K562 (cell line): ENCODE measurements around the gene INTS12. TPM values are rescaled to one million over a fixed set of nuclear protein-coding genes. Genes with fewer than 3 reads are reported as not detected.

Source experiments
- ELF2 ChIP-seq: fragments of 250-450 bp; sonication (Bioruptor Pico); IDR thresholded peaks from 2 replicates; pipeline ENCODE4 v1.5.0; 2021; ENCODE audit warnings: mild to moderate bottlenecking
- EWSR1 ChIP-seq: fragments of 450-650 bp; IDR thresholded peaks from 2 replicates; pipeline ENCODE4 v1.6.1; 2018; ENCODE audit warnings: borderline replicate concordance, mild to moderate bottlenecking, low read depth, moderate library complexity; ENCODE audit not compliant: partially characterized antibody
- GTF2A2 ChIP-seq: IDR thresholded peaks from 2 replicates; pipeline ENCODE4 v1.6.1; 2016; ENCODE audit warnings: mild to moderate bottlenecking, missing genetic modification characterization, missing compliant biosample characterization
- MYC ChIP-seq, 2 experiments: fragments of 250-450 bp in 1 of 2; sonication (Bioruptor Pico) in 1 of 2; IDR thresholded peaks; 2 replicates each; pipeline versions ENCODE4 v1.5.1 to v1.6.1; 2012 to 2021; ENCODE audit warnings: low read depth in 2 of 2, borderline replicate concordance in 1 of 2, improper control_type of control experiment in 1 of 2, low read length in 1 of 2, mild to moderate bottlenecking in 1 of 2, moderate library complexity in 1 of 2
- PBX2 ChIP-seq, 2 experiments: IDR thresholded peaks in 1 of 2; conservative IDR thresholded peaks in 1 of 2; 2 replicates each; pipeline ENCODE4 v1.6.1; 2016; ENCODE audit warnings: low read depth in 2 of 2, mild to moderate bottlenecking in 1 of 2, missing compliant biosample characterization in 1 of 2, missing genetic modification characterization in 1 of 2, moderate library complexity in 1 of 2
- PKNOX1 ChIP-seq: fragments of 450-650 bp; IDR thresholded peaks from 2 replicates; pipeline ENCODE4 v1.6.1; 2016
- SREBF2 ChIP-seq: sonication (generic); formaldehyde crosslinking; IDR thresholded peaks from 2 replicates; pipeline ENCODE4 v1.4.0; 2020; ENCODE audit warnings: mild to moderate bottlenecking, missing genetic modification reagents
- ZMIZ1 ChIP-seq, 2 experiments: fragments of 150-350 bp in 1 of 2; IDR thresholded peaks; 2 replicates each; pipeline ENCODE4 v1.6.1; 2012 to 2016; ENCODE audit warnings: low read depth in 2 of 2, low read length in 2 of 2, mild to moderate bottlenecking in 1 of 2, moderate library complexity in 1 of 2
- ZNF174 ChIP-seq: fragments of 250-450 bp; sonication (Bioruptor Pico); IDR thresholded peaks from 2 replicates; pipeline ENCODE4 v1.4.0; 2020; ENCODE audit warnings: mild to moderate bottlenecking
- ZNF318 ChIP-seq, 2 experiments: fragments of 450-650 bp; IDR thresholded peaks; 2 replicates each; pipeline ENCODE4 v1.6.1; 2016; ENCODE audit warnings: mild to moderate bottlenecking in 2 of 2, borderline replicate concordance in 1 of 2, low read depth in 1 of 2, moderate library complexity in 1 of 2
- ZNF780A ChIP-seq: fragments of 250-450 bp; sonication (Bioruptor Pico); IDR thresholded peaks from 2 replicates; pipeline ENCODE4 v1.5.0; 2021; ENCODE audit warnings: mild to moderate bottlenecking
- polyA plus RNA-seq, 8 experiments: library from polyadenylated mRNA; depleted of rRNA in 4 of 8; stranded (reverse) in 5 of 8; unstranded in 3 of 8; fragments of >200 nt; fragmentation: Nextera tagmentation in 2 of 8; fragmentation: Illumina TruSeq in 1 of 8; extraction: Ambion mirVana in 2 of 8; extraction: Trizol in 1 of 8; gene quantifications; 2 replicates each; pipeline versions ENCODE4 v1.2.1 to v1.2.3, GENCODE V29; 2011 to 2014; ENCODE audit warnings: inconsistent platforms in 1 of 8, missing spikeins in 1 of 8
- total RNA-seq, 7 experiments: library from RNA; depleted of rRNA in 6 of 7; stranded (reverse); fragments of >200 nt in 6 of 7; fragmentation: Illumina TruSeq in 2 of 7; extraction: Trizol in 2 of 7; gene quantifications; 2 replicates each; pipeline versions ENCODE4 v1.2.1 to v1.2.3, GENCODE V29; 2011 to 2021; ENCODE audit warnings: low replicate concordance in 1 of 7

The INTS12 gene
- total and polyA plus RNA-seq, 9 of the 15 experiments (the other 6 are each of a cell fraction or from before 2014, with no cell fraction given), result 24.5 to 82.9 (median 41.2) TPM

- TF ChIP-seq SREBF2 (CRISPR knock-in tag) (no peak), GTF2A2 (no peak), PBX2 (CRISPR knock-in tag; IDR thresholded peaks at IDR 0.05; ENCODE audit: low read depth) (no peak), PBX2 (tag; conservative IDR thresholded peaks at IDR 0.05; ENCODE audit: low read depth) (peak; percentile 52; the same call in 1 of the 2 replicates), ZNF174 (no peak), ZNF318 (IDR thresholded peaks at IDR 0.05; ENCODE audit: borderline replicate concordance in 1 of 2, low read depth in 1 of 2) (no peak), ZMIZ1 (IDR thresholded peaks at IDR 0.05; ENCODE audit: low read depth in 2 of 2, low read length in 2 of 2) (no peak), ELF2 (CRISPR knock-in tag) (no peak), MYC (IDR thresholded peaks at IDR 0.05; ENCODE audit: low read depth, low read length) (no peak), MYC (CRISPR knock-in tag; IDR thresholded peaks at IDR 0.05; ENCODE audit: borderline replicate concordance, low read depth) (no peak), ZNF780A (CRISPR knock-in tag) (no peak), PKNOX1 (peak; percentile 87), EWSR1 (no peak)
Observed at GRCh38 chr4:105710678-105711077, 2.2 kb upstream of the INTS12 start (continued).
